IMR-90 (cell line): ENCODE measurements around the gene ROMO1. TPM values are rescaled to one million over a fixed set of nuclear protein-coding genes. Genes with fewer than 3 reads are reported as not detected.
A peak's percentile ranks its signal among the peaks of the same experiment; 100 is the strongest.

ENCODE experiments used
- ATAC-seq: fragments of 200-7000 bp; cut with Tn5 transposase; 2 replicates; pipeline ENCODE4 v1.9.1; 2020; ENCODE audit warnings: low read depth, mild to moderate bottlenecking, moderate library complexity
- BruUV-seq: library from RNA; stranded (reverse); fragments of 400-500 nt; replicated peaks from 2 replicates; lab custom pipeline; 2021; lab: Mats Ljungman, UMichigan
- CTCF ChIA-PET: fragments of 300-600 bp; formaldehyde crosslinking; extraction: SDS; loops from one replicate; lab custom pipeline; 2021; ENCODE audit warnings: antibody characterized with exemption; lab: Yijun Ruan, JAX
- POLR2A ChIA-PET: fragments of 300-600 bp; sonication (Branson Sonifier 250); formaldehyde crosslinking; loops from one replicate; lab custom pipeline; 2022; ENCODE audit warnings: antibody characterized with exemption; ENCODE audit not compliant: unreplicated experiment; lab: Charles Lee
- DNase-seq: peaks from one replicate; pipeline ENCODE4 v3.0.0; 2013
- H2AFZ ChIP-seq: replicated peaks from 2 replicates; pipeline ENCODE3; 2013; ENCODE audit warnings: low read length, mild to moderate bottlenecking; ENCODE audit not compliant: poor library complexity
- H2AK5ac ChIP-seq: 2 replicates; pipeline ENCODE4 v1.6.1; 2013; ENCODE audit warnings: low read depth, low read length, inconsistent platforms
- H2AK9ac ChIP-seq: replicated peaks from 2 replicates; pipeline ENCODE3; 2013; ENCODE audit warnings: mild to moderate bottlenecking, low read depth, low read length, moderate library complexity; ENCODE audit not compliant: poor library complexity
- H2BK120ac ChIP-seq: 2 replicates; pipeline ENCODE4 v1.6.1; 2013; ENCODE audit warnings: low read depth, low read length, inconsistent platforms
- H2BK15ac ChIP-seq: 3 replicates; pipeline ENCODE4 v1.6.1; 2013; ENCODE audit warnings: low read depth, low read length, inconsistent platforms
- H2BK20ac ChIP-seq: 2 replicates; pipeline ENCODE4 v1.6.1; 2013; ENCODE audit warnings: low read depth, mild to moderate bottlenecking, inconsistent platforms, low read length, moderate library complexity
- H2BK5ac ChIP-seq: 2 replicates; pipeline ENCODE4 v1.6.1; 2013; ENCODE audit warnings: mild to moderate bottlenecking, low read depth, low read length, inconsistent platforms; ENCODE audit not compliant: poor library complexity, severe bottlenecking
- H3K14ac ChIP-seq: replicated peaks from 2 replicates; pipeline ENCODE4 v1.6.1; 2013; ENCODE audit warnings: low read depth, low read length, inconsistent platforms
- H3K18ac ChIP-seq: 2 replicates; pipeline ENCODE4 v1.6.1; 2013; ENCODE audit warnings: low read depth, low read length, control low read depth
- H3K23ac ChIP-seq: 2 replicates; pipeline ENCODE4 v1.6.1; 2013; ENCODE audit warnings: low read depth, low read length, inconsistent platforms
- H3K27ac ChIP-seq: 2 replicates; pipeline ENCODE4 v1.5.1; 2013; ENCODE audit warnings: mild to moderate bottlenecking, control low read depth, low read length; ENCODE audit not compliant: insufficient read depth
- H3K27me3 ChIP-seq: 2 replicates; pipeline ENCODE4 v1.6.1; 2013; ENCODE audit warnings: low read length; ENCODE audit not compliant: control insufficient read depth, insufficient read depth
- H3K36me3 ChIP-seq: 2 replicates; pipeline ENCODE4 v1.6.1; 2013; ENCODE audit warnings: low read length, mixed read lengths; ENCODE audit not compliant: control insufficient read depth, insufficient read depth
- H3K4ac ChIP-seq: 2 replicates; pipeline ENCODE4 v1.6.1; 2013; ENCODE audit warnings: low read depth, low read length, inconsistent platforms
- H3K4me1 ChIP-seq: 2 replicates; pipeline ENCODE4 v1.6.1; 2013; ENCODE audit warnings: low read length, mixed read lengths; ENCODE audit not compliant: control insufficient read depth, insufficient read depth
- H3K4me2 ChIP-seq: 2 replicates; pipeline ENCODE4 v1.6.1; 2013; ENCODE audit warnings: low read depth, mild to moderate bottlenecking, control low read depth, low read length, moderate library complexity
- H3K4me3 ChIP-seq: 2 replicates; pipeline ENCODE4 v1.5.1; 2013; ENCODE audit warnings: low read depth, mild to moderate bottlenecking, control low read depth, low read length, moderate library complexity; ENCODE audit not compliant: insufficient read depth
- H3K56ac ChIP-seq: 2 replicates; pipeline ENCODE4 v1.6.1; 2013; ENCODE audit warnings: low read length, inconsistent platforms; ENCODE audit not compliant: insufficient read depth; ENCODE audit errors: extremely low read depth
- H3K79me1 ChIP-seq, 2 experiments: 2 replicates each; pipeline ENCODE4 v1.6.1; 2013; ENCODE audit warnings: low read length in 2 of 2, inconsistent platforms in 1 of 2, low read depth in 1 of 2
- H3K9ac ChIP-seq: 2 replicates; pipeline ENCODE4 v1.6.1; 2013; ENCODE audit warnings: low read depth, low read length, control low read depth
- H3K9me1 ChIP-seq: 2 replicates; pipeline ENCODE4 v1.6.1; 2013; ENCODE audit warnings: low read length, inconsistent platforms; ENCODE audit not compliant: insufficient read depth
- H3K9me3 ChIP-seq: 2 replicates; pipeline ENCODE4 v1.6.1; 2013; ENCODE audit warnings: low read length; ENCODE audit not compliant: control insufficient read depth, insufficient read depth
- H4K20me1 ChIP-seq: 2 replicates; pipeline ENCODE4 v1.6.1; 2013; ENCODE audit warnings: low read length, inconsistent platforms; ENCODE audit not compliant: insufficient read depth
- H4K5ac ChIP-seq: 2 replicates; pipeline ENCODE4 v1.6.1; 2013; ENCODE audit warnings: mild to moderate bottlenecking, low read depth, low read length, control low read depth
- H4K8ac ChIP-seq, 2 experiments: 2 replicates each; pipeline ENCODE4 v1.6.1; 2013; ENCODE audit warnings: low read depth in 2 of 2, low read length in 2 of 2, control low read depth in 1 of 2, inconsistent platforms in 1 of 2
- H4K91ac ChIP-seq: 2 replicates; pipeline ENCODE4 v1.6.1; 2013; ENCODE audit warnings: low read depth, low read length, inconsistent platforms; ENCODE audit not compliant: insufficient read depth
- CEBPB ChIP-seq: IDR thresholded peaks from 2 replicates; pipeline ENCODE4 v1.6.1; 2012; ENCODE audit warnings: low read depth, low read length, improper control_type of control experiment
- CHD1 ChIP-seq: IDR thresholded peaks from 2 replicates; pipeline ENCODE4 v1.6.1; 2012; ENCODE audit warnings: low read depth, low read length, improper control_type of control experiment
- FOS ChIP-seq: fragments of 150-350 bp; IDR thresholded peaks from 2 replicates; pipeline ENCODE4 v1.6.1; 2016; ENCODE audit warnings: low read depth, low read length
- MAFK ChIP-seq: IDR thresholded peaks from 2 replicates; pipeline ENCODE4 v1.6.1; 2012; ENCODE audit warnings: low read depth, low read length, improper control_type of control experiment
- MAZ ChIP-seq: IDR thresholded peaks from 2 replicates; pipeline ENCODE4 v1.6.1; 2012; ENCODE audit warnings: low read depth, mild to moderate bottlenecking, low read length, improper control_type of control experiment, moderate library complexity, borderline replicate concordance
- MXI1 ChIP-seq: IDR thresholded peaks from 2 replicates; pipeline ENCODE4 v1.6.1; 2012; ENCODE audit warnings: low read depth, mild to moderate bottlenecking, low read length, moderate library complexity, borderline replicate concordance
- POLR2A ChIP-seq: IDR thresholded peaks from 2 replicates; pipeline ENCODE4 v1.6.1; 2012; ENCODE audit warnings: mild to moderate bottlenecking, low read depth, low read length
- RAD21 ChIP-seq: IDR thresholded peaks from 2 replicates; pipeline ENCODE4 v1.6.1; 2012; ENCODE audit warnings: low read length, improper control_type of control experiment
- RCOR1 ChIP-seq: IDR thresholded peaks from 2 replicates; pipeline ENCODE4 v1.6.1; 2012; ENCODE audit warnings: mild to moderate bottlenecking, low read length, improper control_type of control experiment; ENCODE audit not compliant: insufficient replicate concordance
- RFX5 ChIP-seq: IDR thresholded peaks from 2 replicates; pipeline ENCODE4 v1.8.0; 2012; ENCODE audit warnings: low read depth, mild to moderate bottlenecking, low read length, moderate library complexity
- SMC3 ChIP-seq: fragments of 150-350 bp; IDR thresholded peaks from 2 replicates; pipeline ENCODE4 v1.6.1; 2016; ENCODE audit warnings: low read depth, mild to moderate bottlenecking, antibody characterized with exemption, low read length, moderate library complexity
- WGBS, 2 experiments: methylation state at CpG; one replicate each; pipeline versions ENCODE4 v1.1.5 to v1.1.7; 2013; ENCODE audit warnings: missing lambda C conversion rate in 2 of 2; ENCODE audit not compliant: insufficient read length in 1 of 2; ENCODE audit errors: extremely low coverage in 2 of 2; 5-methylcytosine and 5-hydroxymethylcytosine counted together
- dilution Hi-C: fragments of 300-500 bp; cut with HindIII; formaldehyde crosslinking; loops from one replicate; pipeline ENCODE4 v1.14.3; 2018; ENCODE audit warnings: low sequenced_read_pairs; ENCODE audit not compliant: unreplicated experiment
- in situ Hi-C: fragments of 300-500 bp; cut with MboI; formaldehyde crosslinking; loops from 3 replicates; pipeline ENCODE4 v1.14.3; 2019; ENCODE audit warnings: low sequenced_read_pairs, inconsistent platforms, mixed read lengths
- intact Hi-C: fragments of 100-400 bp; cut with micrococcal nuclease; formaldehyde crosslinking; loops from 2 replicates; pipeline ENCODE4 v1.10.0; 2022
- polyA plus RNA-seq, 3 experiments: library from polyadenylated mRNA; depleted of rRNA; stranded (reverse); fragments of >200 nt; gene quantifications; 2 replicates each; pipeline ENCODE4 v1.2.3, GENCODE V29; 2012; ENCODE audit warnings: low replicate concordance in 1 of 3
- total RNA-seq: library from RNA; depleted of rRNA; stranded (reverse); fragments of >200 nt; gene quantifications from 2 replicates; pipeline ENCODE4 v1.2.3, GENCODE V29; 2012
- TF ChIP-seq, protein P1 (sequence below): fragments of 150-350 bp; IDR thresholded peaks from 2 replicates; pipeline ENCODE4 v1.6.1; 2016; ENCODE audit warnings: low read depth, mild to moderate bottlenecking, low read length, moderate library complexity, borderline replicate concordance
- TF ChIP-seq, protein P2 (sequence below): conservative IDR thresholded peaks from 2 replicates; pipeline ENCODE4 v1.5.1; 2012; ENCODE audit warnings: mild to moderate bottlenecking, low read depth, low read length, improper control_type of control experiment

Gene ROMO1
- total and polyA plus RNA-seq, 2 of the 4 experiments (the other 2 are of a cell fraction) = 223 to 555 TPM

DNA sequence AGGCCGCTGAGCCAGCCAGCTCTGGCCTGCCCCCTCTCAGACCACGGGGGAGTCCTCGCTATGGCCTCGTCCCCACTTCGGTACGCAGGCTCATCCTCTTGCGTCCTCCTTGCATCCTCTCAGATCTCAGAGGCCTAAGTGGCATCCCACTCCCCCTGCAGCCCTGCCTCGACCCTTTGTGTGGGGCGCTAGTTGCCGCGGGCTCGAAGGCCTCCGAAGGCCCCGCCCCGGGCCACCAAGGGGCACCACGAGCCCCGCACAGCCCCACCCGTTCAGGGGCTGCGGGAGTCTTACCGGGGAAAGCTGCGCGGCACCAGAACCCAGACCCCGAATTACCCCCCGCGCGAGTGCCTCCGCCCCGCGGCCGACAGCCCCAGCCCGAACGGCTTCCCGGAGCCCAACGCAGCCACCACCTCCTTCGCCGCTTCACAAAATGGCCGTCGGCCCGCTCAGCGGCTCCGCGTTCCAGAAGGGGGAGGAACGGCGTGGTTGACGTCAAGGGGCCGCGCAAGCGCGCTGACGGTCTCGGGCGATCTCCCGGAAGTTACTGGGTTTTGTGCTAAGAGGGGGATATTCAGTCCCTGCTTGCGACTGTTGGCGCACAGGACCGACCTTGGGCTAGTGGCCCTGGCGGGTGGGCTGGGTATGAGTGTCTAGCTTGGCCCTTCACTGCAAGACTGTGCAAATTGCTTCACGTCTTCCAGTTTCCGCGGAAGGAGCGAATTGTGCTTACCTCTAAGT is 34.6 kb upstream of the ROMO1 start, which contains the start of the genes CPNE1 and RBM12:
CPNE1 (minus strand) TSS at position 435 of the 741 bp plus-strand sequence. CDS start 31,977 bp downstream, outside the sequence.
RBM12 (minus strand) TSS at position 435 of the 741 bp plus-strand sequence. CDS start 9,578 bp downstream, outside the sequence.
- Histone ChIP-seq H3K4me3 (peak within 1 kb of the TSS; percentile 86), H2BK5ac (peak within 1 kb of the TSS; percentile 90), H3K4me2 (peak within 1 kb of the TSS; percentile 99), H4K8ac (peak within 1 kb of the TSS; percentile 94 to 100), H3K27ac (peak within 1 kb of the TSS; percentile 94), H3K9me1 (peaks cover 9% of the 10 kb centered on the region; the same call in 1 of the 2 replicates), H4K20me1 (peaks cover 48% of the 10 kb centered on the region), H3K27me3 (no peaks in the 10 kb centered on the region), H3K18ac (peak within 1 kb of the TSS; percentile 96), H3K56ac (peak within 1 kb of the TSS; percentile 94), H4K5ac (peak within 1 kb of the TSS; percentile 100), H2AK5ac (peak within 1 kb of the TSS; percentile 100), H2BK15ac (peak within 1 kb of the TSS; percentile 8; the same call in 1 of the 3 replicates), H3K9ac (peak within 1 kb of the TSS; percentile 96), H2BK120ac (0 out of 2 replicates have a peak within 1 kb of the TSS, but pooled peaks have one; percentile 26), H3K9me3 (no peaks in the 10 kb centered on the region), H3K79me1 (peaks cover 0 to 22% of the 10 kb centered on the region in 2 experiments; a peak in 3 of 4 replicates), H4K91ac (peak within 1 kb of the TSS; percentile 98), H2AFZ (peak within 1 kb of the TSS; percentile 96), H2BK20ac (no peak within 1 kb of the TSS), H3K36me3 (peaks cover 7% of the 10 kb centered on the region), H3K14ac (peak within 1 kb of the TSS; percentile 98), H3K23ac (peak within 1 kb of the TSS; percentile 98), H3K4ac (peak within 1 kb of the TSS; percentile 98), H2AK9ac (peak within 1 kb of the TSS; percentile 99), H3K4me1 (peaks cover 2% of the 10 kb centered on the region)
- intact Hi-C loops (loop anchor here (2.0 to 10.0 kb wide), 3 partner anchors 78 to 152 kb away; partner anchors contain the start of gene RBM39), dilution Hi-C loops (no loop called here), in situ Hi-C loops (no loop called here)
- DNase-seq = peak; percentile 91
- ATAC-seq = peak; percentile 90
- no TSS peak for BruUV-seq
- CTCF ChIA-PET = no interaction called here
- POLR2A ChIA-PET = interaction anchor here (0.5 kb wide), 1 partner anchor 179 kb away, joined by 7 read pairs; no protein-coding TSS in a partner anchor
- whole genome bisulfite sequencing, 2 experiments = 0% methylated on average over 7 of the region's 61 CpGs; no CpG with 5 or more reads in 1 of the 2 experiments
- TF ChIP-seq RCOR1 (no peak), SMC3 (no peak), CEBPB (no peak), CHD1 (no peak), MAZ (peak; percentile 58; the same call in 1 of the 2 replicates), MXI1 (0 out of 2 replicates have a peak, but pooled peaks have one; percentile 38), POLR2A (peak; percentile 97), MAFK (no peak; the same call in 1 of the 2 replicates), RFX5 (no peak), FOS (no peak), RAD21 (no peak; the same call in 1 of the 2 replicates)
- TF ChIP-seq, protein P1, sequence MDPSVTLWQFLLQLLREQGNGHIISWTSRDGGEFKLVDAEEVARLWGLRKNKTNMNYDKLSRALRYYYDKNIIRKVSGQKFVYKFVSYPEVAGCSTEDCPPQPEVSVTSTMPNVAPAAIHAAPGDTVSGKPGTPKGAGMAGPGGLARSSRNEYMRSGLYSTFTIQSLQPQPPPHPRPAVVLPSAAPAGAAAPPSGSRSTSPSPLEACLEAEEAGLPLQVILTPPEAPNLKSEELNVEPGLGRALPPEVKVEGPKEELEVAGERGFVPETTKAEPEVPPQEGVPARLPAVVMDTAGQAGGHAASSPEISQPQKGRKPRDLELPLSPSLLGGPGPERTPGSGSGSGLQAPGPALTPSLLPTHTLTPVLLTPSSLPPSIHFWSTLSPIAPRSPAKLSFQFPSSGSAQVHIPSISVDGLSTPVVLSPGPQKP = no peak
- TF ChIP-seq, protein P2, sequence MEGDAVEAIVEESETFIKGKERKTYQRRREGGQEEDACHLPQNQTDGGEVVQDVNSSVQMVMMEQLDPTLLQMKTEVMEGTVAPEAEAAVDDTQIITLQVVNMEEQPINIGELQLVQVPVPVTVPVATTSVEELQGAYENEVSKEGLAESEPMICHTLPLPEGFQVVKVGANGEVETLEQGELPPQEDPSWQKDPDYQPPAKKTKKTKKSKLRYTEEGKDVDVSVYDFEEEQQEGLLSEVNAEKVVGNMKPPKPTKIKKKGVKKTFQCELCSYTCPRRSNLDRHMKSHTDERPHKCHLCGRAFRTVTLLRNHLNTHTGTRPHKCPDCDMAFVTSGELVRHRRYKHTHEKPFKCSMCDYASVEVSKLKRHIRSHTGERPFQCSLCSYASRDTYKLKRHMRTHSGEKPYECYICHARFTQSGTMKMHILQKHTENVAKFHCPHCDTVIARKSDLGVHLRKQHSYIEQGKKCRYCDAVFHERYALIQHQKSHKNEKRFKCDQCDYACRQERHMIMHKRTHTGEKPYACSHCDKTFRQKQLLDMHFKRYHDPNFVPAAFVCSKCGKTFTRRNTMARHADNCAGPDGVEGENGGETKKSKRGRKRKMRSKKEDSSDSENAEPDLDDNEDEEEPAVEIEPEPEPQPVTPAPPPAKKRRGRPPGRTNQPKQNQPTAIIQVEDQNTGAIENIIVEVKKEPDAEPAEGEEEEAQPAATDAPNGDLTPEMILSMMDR = no peak
